GM19395 (cell line): ENCODE data around the gene KHNYN.
A peak's percentile ranks its signal among the peaks of the same experiment; 100 is the strongest.

ENCODE experiments used
- ATAC-seq: cut with Tn5 transposase; IDR thresholded peaks from one replicate; pipeline ENCODE4 v1.9.1; 2021; ENCODE audit warnings: mild to moderate bottlenecking, moderate library complexity; ENCODE audit not compliant: unreplicated experiment

The KHNYN gene

GRCh38 chr14:24422261-24422660 lies 7.5 kb upstream of the KHNYN start:
- ATAC-seq = no peak

DNA sequence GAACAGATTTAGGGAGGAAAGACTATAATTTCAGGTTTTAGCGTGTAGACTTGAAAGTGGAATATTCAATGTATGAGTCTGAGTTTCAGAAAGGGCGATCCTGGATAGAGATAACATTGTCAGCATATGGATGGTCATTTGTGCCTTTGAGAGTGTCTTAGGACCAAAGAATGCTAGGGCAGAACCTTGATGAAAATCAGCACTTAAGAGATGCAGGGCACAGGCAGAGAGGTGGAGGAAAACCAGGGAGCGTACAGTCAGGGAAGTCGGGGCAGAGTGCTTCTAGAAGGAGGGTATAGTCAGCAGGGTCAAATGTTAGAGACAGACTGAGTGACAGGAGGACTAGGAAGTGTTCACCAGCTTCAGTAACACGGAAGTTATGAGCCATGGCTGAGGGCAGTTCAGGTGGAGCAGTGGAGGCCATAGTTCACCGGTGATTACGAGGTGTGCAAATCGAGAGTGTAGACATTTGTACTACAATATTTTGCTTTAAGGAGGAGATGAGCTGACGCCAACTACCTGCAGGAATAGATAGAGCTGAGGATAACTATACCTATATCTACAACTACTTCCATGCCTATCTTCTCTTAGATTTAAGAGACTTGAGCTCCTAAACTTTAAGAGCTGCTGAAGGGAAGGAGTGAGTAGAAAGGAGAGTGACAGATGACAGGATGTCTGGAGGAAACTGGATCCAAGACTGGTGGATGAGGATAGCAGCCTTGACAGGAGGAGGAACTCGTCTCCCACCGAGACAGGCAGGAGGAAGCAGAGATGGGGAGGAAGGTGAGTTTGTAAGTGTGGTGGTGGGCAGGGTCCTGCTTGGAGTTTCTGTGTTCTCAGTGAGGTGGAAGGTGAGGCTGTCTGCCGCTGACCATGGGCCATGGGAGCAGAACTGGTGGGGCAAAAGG lies 6.8 kb upstream of the KHNYN start:
- ATAC-seq = no peak

DNA sequence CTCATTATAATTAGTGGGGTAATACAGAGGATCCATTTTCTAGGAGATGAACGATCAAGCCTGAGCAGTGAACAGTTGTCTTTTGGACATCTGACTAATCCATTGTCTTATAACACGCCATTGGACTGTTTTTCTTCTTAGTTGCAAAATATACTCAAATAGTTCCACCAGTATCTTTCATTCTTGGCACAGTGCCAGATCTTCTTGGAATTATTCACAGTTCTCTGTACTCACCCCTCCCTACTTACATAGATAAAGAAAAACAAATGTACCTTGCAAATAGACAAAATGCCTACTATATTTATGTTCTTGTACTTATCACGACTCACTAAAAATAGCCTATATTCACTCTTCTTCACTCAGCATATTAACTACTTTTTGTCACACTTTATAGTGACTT lies 4.0 kb upstream of the KHNYN start:
- ATAC-seq = no peak

- ATAC-seq = no peak
Measured at GRCh38 chr14:24426150-24426911, 3.4 kb upstream of the KHNYN start.

- ATAC-seq = no peak
Measured at GRCh38 chr14:24426912-24427536, 2.7 kb upstream of the KHNYN start.

- no peak for ATAC-seq
Measured at GRCh38 chr14:24427537-24428508, 1.9 kb upstream of the KHNYN start.

DNA sequence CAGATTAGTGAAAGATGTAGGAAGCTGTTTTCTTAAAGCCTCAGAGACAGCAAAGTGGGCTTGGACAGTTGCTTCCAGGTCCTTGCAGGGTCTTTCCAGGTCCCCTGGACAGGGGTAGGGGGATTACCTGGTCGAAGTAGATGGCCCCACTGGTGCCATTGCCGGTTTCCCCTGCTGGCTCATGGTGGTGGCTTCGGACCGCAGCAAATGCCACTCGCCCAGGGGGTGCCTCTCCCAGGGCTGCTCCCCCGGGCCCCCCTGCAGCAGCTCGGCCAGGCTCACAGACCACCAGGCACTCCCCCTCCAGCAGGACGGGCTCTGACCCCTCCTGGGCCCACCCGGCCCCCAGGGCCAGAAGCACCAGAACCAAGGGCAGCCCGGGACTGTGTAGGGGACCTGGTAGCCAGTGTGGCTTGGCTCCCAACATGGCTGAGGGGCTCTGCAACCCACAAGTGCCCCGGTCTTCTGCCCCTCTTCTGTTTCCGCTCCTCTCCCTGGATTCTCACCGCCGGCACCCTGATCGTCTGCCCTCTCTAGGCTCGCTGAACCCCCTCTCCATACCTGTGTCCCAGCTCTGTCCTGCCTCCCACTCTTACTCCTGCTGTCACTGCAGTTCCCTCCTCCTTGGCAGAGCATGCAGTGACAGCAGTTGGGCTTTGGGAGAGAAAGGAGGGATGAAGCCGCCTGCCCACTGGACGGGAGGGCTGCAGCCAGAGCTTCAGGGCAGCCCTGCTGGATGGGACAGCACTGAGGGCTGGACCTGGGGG lies 943 bp upstream of the KHNYN start:
- ATAC-seq = no peak

DNA sequence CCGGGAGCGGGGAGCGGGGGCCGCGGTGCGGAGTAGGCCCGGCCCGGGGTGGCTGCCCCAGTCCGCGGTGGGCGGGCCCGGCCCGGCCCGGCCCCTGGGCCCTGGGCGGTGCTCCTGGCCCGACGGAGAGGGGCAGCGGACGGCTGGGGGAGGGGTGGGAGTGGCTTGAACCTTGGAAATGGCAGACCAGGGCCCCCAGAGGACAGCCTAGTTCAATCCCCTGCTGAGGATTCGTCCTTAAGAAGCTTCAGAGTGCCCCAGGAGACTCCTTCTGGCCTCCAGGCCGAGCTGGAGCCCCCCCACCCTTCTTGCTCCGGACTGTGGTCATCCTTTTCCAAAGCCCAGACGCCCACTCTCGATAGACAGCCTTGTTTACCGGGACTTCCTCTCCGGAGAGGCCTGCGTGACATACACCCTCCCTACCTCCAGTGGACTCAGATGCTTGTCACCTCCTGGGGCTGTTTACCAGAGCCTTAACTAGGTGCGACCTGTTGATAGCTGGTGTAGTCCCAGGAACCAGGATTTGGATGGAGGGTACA lies 458 bp downstream of the KHNYN start:
- peak; percentile 60 for ATAC-seq

DNA sequence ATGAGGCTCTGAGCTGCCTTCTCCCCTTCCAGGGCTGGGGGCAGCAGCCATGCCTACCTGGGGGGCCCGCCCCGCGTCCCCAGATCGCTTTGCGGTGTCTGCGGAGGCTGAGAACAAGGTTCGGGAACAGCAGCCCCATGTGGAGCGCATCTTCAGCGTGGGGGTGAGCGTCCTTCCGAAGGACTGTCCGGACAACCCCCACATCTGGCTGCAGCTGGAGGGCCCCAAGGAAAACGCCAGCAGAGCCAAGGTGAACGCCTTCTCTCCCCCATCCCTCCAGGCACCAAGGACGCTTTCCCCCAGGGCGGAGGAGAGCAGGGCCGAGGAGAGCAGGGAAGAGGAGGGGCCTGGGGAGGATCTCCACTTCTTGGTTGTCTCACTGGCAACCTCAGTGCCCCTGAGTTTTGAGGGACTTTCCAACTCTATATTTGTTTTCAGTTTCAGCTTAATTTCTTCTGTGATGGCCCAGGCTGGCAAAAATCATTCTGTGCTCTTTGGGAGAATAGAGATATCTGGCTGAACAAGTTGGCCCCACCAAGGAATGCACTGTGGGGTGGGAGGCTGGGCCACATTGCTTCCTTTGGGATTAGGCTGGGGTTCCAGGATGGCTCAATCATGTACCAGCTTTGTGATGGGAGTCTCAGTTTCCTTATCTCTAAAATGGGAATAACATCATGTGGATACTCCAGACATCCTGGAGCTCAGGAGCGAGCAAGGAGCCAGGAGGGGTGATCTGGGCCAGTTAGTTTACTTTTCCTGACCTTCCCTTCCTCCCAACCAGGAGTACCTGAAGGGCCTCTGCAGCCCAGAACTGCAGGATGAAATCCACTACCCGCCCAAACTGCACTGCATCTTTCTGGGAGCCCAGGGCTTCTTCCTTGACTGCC lies 1.2 kb downstream of the KHNYN start:
- ATAC-seq = peak; percentile 34

DNA sequence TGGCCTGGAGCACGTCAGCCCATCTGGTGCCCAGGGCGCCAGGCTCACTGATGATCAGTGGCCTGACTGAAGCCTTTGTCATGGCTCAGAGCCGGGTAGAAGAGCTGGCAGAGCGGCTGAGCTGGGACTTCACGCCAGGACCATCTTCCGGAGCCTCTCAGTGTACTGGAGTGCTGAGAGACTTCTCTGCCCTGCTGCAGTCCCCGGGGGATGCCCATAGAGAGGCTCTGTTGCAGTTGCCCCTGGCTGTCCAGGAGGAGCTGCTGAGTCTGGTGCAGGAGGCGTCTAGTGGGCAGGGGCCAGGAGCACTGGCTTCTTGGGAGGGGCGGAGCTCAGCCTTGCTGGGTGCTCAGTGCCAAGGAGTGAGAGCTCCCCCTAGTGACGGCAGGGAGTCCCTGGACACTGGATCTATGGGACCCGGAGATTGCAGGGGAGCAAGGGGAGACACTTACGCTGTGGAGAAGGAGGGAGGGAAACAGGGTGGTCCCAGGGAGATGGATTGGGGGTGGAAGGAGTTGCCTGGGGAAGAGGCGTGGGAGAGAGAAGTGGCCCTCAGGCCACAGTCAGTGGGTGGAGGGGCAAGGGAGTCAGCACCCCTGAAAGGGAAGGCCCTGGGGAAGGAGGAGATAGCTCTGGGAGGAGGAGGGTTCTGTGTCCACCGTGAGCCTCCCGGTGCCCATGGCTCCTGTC lies 2.0 kb downstream of the KHNYN start:
- ATAC-seq = peak; percentile 58

- ATAC-seq = no peak
Measured at GRCh38 chr14:24432259-24433131, 2.7 kb downstream of the KHNYN start.

DNA sequence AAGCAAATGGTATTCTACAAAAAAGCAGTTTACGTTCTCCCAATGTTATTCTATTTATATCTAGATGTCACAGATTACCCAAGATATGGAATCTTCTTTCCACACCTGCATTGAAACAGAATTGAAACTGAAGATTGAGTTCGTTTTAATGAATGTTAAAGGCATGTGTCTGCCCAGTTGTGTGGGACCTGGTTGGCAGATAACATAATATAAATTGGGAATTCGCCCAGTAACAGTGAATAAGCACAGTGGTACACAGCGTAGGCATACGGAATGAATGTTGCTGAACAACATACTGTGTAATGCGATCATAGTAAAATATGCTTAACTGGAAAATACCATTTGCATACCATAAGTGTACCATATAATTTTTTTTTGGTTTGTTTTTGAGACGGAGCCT lies 4.3 kb downstream of the KHNYN start:
- no peak for ATAC-seq

- no peak for ATAC-seq
Measured at GRCh38 chr14:24434676-24435075, 4.9 kb downstream of the KHNYN start.

DNA sequence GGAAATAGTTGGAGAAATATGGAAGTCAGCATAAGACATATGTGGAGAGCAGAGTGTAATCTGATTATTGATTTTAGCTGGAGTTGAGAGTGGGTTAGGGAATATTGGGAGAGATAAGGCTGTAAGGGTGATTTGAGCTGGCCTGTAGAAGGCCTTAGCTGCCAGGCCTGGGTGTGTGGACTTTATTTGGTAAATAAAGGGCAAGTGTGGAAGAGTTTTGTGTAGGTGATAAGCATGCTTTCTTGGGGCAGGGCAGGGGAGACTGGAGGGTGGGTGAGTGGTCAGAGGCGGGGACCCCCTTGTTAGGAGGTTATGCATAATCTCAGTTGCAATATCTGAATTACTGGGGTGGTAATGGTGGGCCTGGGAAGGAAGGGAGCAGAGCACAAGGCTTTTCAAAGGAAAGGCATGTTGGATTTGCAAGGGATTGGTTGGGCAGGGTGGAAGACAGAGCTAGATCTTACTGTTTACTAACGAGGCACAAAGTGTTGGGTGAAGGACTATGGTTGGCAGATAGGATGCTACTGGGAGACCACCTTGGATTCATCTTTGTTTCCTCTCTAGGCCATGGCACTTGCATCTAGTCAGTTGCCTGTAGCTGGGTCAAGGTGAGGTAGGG lies 5.5 kb downstream of the KHNYN start:
- no peak for ATAC-seq

GRCh38 chr14:24435998-24436354 lies 6.2 kb downstream of the KHNYN start:
- ATAC-seq = no peak

DNA sequence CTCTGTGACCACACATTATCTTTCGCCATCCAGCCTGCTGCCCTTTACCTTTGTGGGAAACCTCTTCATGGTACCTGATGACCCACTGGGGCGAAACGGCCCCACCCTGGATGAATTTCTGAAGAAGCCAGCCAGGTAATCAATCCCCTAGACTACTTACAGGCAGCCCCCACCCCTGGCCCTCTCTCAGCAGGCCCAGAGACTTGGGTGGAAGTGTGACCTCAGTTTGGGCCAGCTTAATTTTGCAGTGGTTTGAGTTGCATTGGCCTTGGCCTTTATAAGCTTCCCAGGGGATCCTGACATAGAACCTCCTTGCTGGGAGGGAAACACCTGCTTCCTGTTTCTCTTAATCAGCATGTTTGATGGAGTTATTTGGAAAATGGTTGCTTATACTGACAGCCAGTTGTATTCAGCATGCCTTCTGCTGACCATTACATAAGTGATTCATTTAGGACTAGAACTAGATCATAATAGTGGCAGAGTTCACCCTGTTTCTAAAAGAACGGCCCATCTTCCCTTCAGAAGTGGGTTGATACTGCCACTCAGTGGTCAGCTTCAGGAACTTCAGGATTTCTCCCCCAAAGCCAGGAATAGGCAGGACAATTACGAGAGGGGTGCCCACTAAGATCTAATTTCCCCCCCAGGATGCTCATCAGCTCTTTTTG lies 6.7 kb downstream of the KHNYN start:
- ATAC-seq = peak; percentile 50
